ENCODE measurements around the gene CELF4. TPM values are rescaled to one million over a fixed set of nuclear protein-coding genes. Genes with fewer than 3 reads are reported as not detected.

CELF4 gene
- total RNA-seq, 6 donors from 2014 or later: 0.15 to 1.4 (median 0.81) TPM; not detected in 1

GRCh38 chr18:37532917-37533316 lies 32.7 kb downstream of the CELF4 start:
- DNase-seq (no peak), ATAC-seq (ENCODE audit: low FRiP score in 2 of 2) (no peak)
- Histone ChIP-seq H3K27ac (no peak overlapping the region), H3K4me1 (peaks cover 0 to 3% (median 0%) of the 10 kb centered on the region in 4 donors), H3K36me3 (no peaks in the 10 kb centered on the region), H3K9me3 (no peaks in the 10 kb centered on the region), H3K4me3 (no peak overlapping the region), H3K27me3 (no peaks in the 10 kb centered on the region)
- 86 to 87% methylated on average over 9 of the region's 9 CpGs for WGBS, 2 donors
- TF ChIP-seq POLR2AphosphoS5 (IDR thresholded peaks at IDR 0.05) (no peak), CTCF (IDR thresholded peaks at IDR 0.05) (no peak), POLR2A (IDR thresholded peaks at IDR 0.05) (no peak), EP300 (IDR thresholded peaks at IDR 0.05) (no peak)

GRCh38 chr18:37529863-37530262 lies 35.7 kb downstream of the CELF4 start:
- ATAC-seq (ENCODE audit: low FRiP score in 2 of 2) (no peak), DNase-seq (no peak)
- WGBS, 2 donors: 58 to 75% methylated on average over 4 of the region's 4 CpGs
- no peaks in the 10 kb centered on the region for H3K9me3 ChIP-seq
- no peak for TF ChIP-seq EP300 (IDR thresholded peaks at IDR 0.05)
- H3K4me1 ChIP-seq: peaks cover 0 to 1% (median 0%) of the 10 kb centered on the region in 4 donors
- H3K27ac ChIP-seq: no peak overlapping the region
- H3K36me3 ChIP-seq: no peaks in the 10 kb centered on the region
- H3K4me3 ChIP-seq: no peak overlapping the region
- H3K27me3 ChIP-seq: peaks cover 0 to 8% (median 4%) of the 10 kb centered on the region in 4 donors

- TF ChIP-seq POLR2A (IDR thresholded peaks at IDR 0.05): no peak
- TF ChIP-seq POLR2AphosphoS5 (IDR thresholded peaks at IDR 0.05): no peak
- no peak for TF ChIP-seq EP300 (IDR thresholded peaks at IDR 0.05)
- TF ChIP-seq CTCF (IDR thresholded peaks at IDR 0.05): no peak
- ATAC-seq (ENCODE audit: low FRiP score in 2 of 2): no peak
- no peak overlapping the region for H3K27ac ChIP-seq
- H3K4me1 ChIP-seq: peaks cover 0 to 7% (median 0%) of the 10 kb centered on the region in 4 donors
- H3K36me3 ChIP-seq: no peaks in the 10 kb centered on the region
- no peak overlapping the region for H3K4me3 ChIP-seq
- no peaks in the 10 kb centered on the region for H3K9me3 ChIP-seq
- 53 to 88% methylated on average over 2 to 6 of the region's 6 CpGs for WGBS, 2 donors
- DNase-seq: no peak
- H3K27me3 ChIP-seq: peaks cover 0 to 14% (median 6%) of the 10 kb centered on the region in 4 donors
Measured at GRCh38 chr18:37529296-37529695, 36.3 kb downstream of the CELF4 start.

- peaks cover 0 to 7% (median 0%) of the 10 kb centered on the region in 4 donors for H3K4me1 ChIP-seq
- TF ChIP-seq POLR2AphosphoS5 (IDR thresholded peaks at IDR 0.05) (no peak), POLR2A (IDR thresholded peaks at IDR 0.05) (no peak), EP300 (IDR thresholded peaks at IDR 0.05) (no peak), CTCF (IDR thresholded peaks at IDR 0.05) (no peak)
- H3K36me3 ChIP-seq: no peaks in the 10 kb centered on the region
- no peaks in the 10 kb centered on the region for H3K9me3 ChIP-seq
- no peak overlapping the region for H3K27ac ChIP-seq
- H3K4me3 ChIP-seq: no peak overlapping the region
- 76 to 86% methylated on average over 3 of the region's 3 CpGs for whole genome bisulfite sequencing, 2 donors
- no peak for ATAC-seq (ENCODE audit: low FRiP score in 2 of 2)
- no peak for DNase-seq
- H3K27me3 ChIP-seq: peaks cover 0 to 21% (median 6%) of the 10 kb centered on the region in 4 donors
Measured at GRCh38 chr18:37527395-37527794, 38.2 kb downstream of the CELF4 start.

- DNase-seq (no peak), ATAC-seq (ENCODE audit: low FRiP score in 2 of 2) (no peak)
- Histone ChIP-seq H3K27ac (no peak overlapping the region), H3K36me3 (no peaks in the 10 kb centered on the region), H3K9me3 (no peaks in the 10 kb centered on the region), H3K4me3 (no peak overlapping the region), H3K27me3 (peaks cover 0 to 21% (median 6%) of the 10 kb centered on the region in 4 donors), H3K4me1 (peaks cover 0 to 7% (median 0%) of the 10 kb centered on the region in 4 donors)
- 70 to 82% methylated on average over 2 to 8 of the region's 8 CpGs for WGBS, 2 donors
- TF ChIP-seq POLR2AphosphoS5 (IDR thresholded peaks at IDR 0.05) (no peak), CTCF (IDR thresholded peaks at IDR 0.05) (no peak), POLR2A (IDR thresholded peaks at IDR 0.05) (no peak), EP300 (IDR thresholded peaks at IDR 0.05) (no peak)
Measured at GRCh38 chr18:37525262-37525585, 40.4 kb downstream of the CELF4 start.

Data from upper lobe of left lung (tissue), 6 donors.